ENCODE data around the gene EP400. TPM values are rescaled to one million over a fixed set of nuclear protein-coding genes. Genes with fewer than 3 reads are reported as not detected.
A peak's percentile ranks its signal among the peaks of the same experiment; 100 is the strongest.

The EP400 gene
- total RNA-seq, 1 donor from 2014 or later = 21.6 TPM

Small RNA genes lying within 50 kb of the gene (small RNA-seq; reads per million reads assigned to genes)
- gene AC131009.3 (ENCODE audit: low replicate concordance) (not detected), gene AC137590.2 (ENCODE audit: low replicate concordance) (not detected), gene SNORA49 (ENCODE audit: low replicate concordance) (45.0 reads per million, percentile 96 among the genes with 10 or more reads in this experiment)

Other genes starting within 250 kb of the EP400 start
- 17.0 TPM for gene SFSWAP, start 238.9 kb upstream of the EP400 start, total RNA-seq
- gene MMP17, start 121.5 kb upstream of the EP400 start, total RNA-seq = 22.4 TPM
- 12.0 TPM for gene ULK1, start 55.3 kb upstream of the EP400 start, total RNA-seq
- 3.9 TPM for gene PUS1, start 20.7 kb upstream of the EP400 start, total RNA-seq
- 8.9 TPM for gene DDX51, start 194.4 kb downstream of the EP400 start, total RNA-seq
- gene NOC4L, start 194.5 kb downstream of the EP400 start, total RNA-seq = 6.9 TPM

Data from temporal lobe (tissue), 2 donors.